ENCODE data around the gene SPATA13.

SPATA13 gene

GRCh38 chr13:24271231-24271600, 110.7 kb downstream of the SPATA13 start:
- Histone ChIP-seq H3K4me2 (peak overlapping the region; percentile 29; the same call in 1 of the 2 replicates), H3K4me1 (ENCODE audit: low read depth, poor library complexity, severe bottlenecking) (peaks cover 30% of the 10 kb centered on the region), H3K9ac (peak overlapping the region; percentile 16; the same call in 1 of the 2 replicates), H4K20me1 (ENCODE audit: insufficient read depth) (no peaks in the 10 kb centered on the region), H3K27ac (peak overlapping the region; percentile 48; the same call in 1 of the 2 replicates), H2AFZ (ENCODE audit: low read depth) (no peak overlapping the region), H3K36me3 (ENCODE audit: insufficient read depth) (no peaks in the 10 kb centered on the region), H3K27me3 (ENCODE audit: insufficient read depth, low read depth) (no peaks in the 10 kb centered on the region), H3K4me3 (IDR thresholded peaks at IDR 0.05; ENCODE audit: insufficient read depth, low read depth, low read length) (no peak overlapping the region), H3K79me2 (ENCODE audit: insufficient read depth, low read depth) (no peaks in the 10 kb centered on the region)
- no peak for TF ChIP-seq CTCF (conservative IDR thresholded peaks at IDR 0.05; ENCODE audit: low read depth, low read length)

DNA sequence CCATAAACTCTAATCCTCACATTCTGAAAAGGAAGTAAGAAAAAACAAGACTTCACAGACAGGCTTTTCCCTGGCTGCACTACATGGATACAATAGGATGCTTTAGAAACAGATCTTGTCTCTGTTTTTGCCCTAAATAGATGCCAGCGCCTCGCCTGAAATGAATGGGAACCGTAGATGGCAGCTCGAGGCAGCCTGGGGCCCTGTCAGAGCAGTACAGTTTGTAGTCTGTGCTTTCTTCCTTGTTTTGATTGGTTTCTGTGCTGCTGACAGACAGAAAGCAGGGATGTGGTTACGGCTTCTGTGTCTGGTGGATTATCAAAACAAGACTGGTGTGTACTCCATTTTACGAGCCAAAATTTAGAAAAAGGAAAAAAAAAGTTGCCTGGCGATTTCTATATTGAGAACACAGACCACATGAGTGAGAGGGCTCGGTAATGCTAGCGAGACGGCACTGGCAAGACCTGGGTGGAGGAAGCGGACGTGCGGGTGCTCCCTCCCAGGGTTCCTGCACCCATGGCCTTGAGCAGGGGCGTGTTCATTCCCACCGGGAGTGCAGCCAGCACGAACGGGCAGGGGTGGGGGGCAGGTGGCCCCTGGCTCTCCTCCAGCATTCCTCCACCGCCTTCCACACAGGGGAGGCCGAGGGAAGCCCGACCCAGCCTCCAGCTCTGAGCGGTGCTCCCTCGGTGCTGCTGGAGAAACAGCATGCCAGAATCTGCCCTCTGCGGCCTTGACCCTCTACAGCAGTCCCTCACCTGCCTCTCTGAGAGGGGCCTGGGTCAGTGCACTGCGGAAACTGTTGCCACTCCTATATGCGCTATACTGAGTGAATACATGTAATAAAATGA, 111.3 kb downstream of the SPATA13 start:
- no peaks in the 10 kb centered on the region for H4K20me1 ChIP-seq (ENCODE audit: insufficient read depth)
- no peaks in the 10 kb centered on the region for H3K79me2 ChIP-seq (ENCODE audit: insufficient read depth, low read depth)
- H3K4me3 ChIP-seq (IDR thresholded peaks at IDR 0.05; ENCODE audit: insufficient read depth, low read depth, low read length), result no peak overlapping the region
- H2AFZ ChIP-seq (ENCODE audit: low read depth), result no peak overlapping the region
- no peaks in the 10 kb centered on the region for H3K27me3 ChIP-seq (ENCODE audit: insufficient read depth, low read depth)
- no peak overlapping the region for H3K27ac ChIP-seq
- H3K4me1 ChIP-seq (ENCODE audit: low read depth, poor library complexity, severe bottlenecking), result peaks cover 30% of the 10 kb centered on the region
- H3K36me3 ChIP-seq (ENCODE audit: insufficient read depth), result no peaks in the 10 kb centered on the region
- peak overlapping the region; percentile 29; the same call in 1 of the 2 replicates for H3K4me2 ChIP-seq
- H3K9ac ChIP-seq, result no peak overlapping the region
- no peak for TF ChIP-seq CTCF (conservative IDR thresholded peaks at IDR 0.05; ENCODE audit: low read depth, low read length)

- Histone ChIP-seq H4K20me1 (ENCODE audit: insufficient read depth) (no peaks in the 10 kb centered on the region), H3K4me2 (no peak overlapping the region), H2AFZ (ENCODE audit: low read depth) (no peak overlapping the region), H3K27me3 (ENCODE audit: insufficient read depth, low read depth) (no peaks in the 10 kb centered on the region), H3K27ac (no peak overlapping the region), H3K79me2 (ENCODE audit: insufficient read depth, low read depth) (no peaks in the 10 kb centered on the region), H3K4me3 (IDR thresholded peaks at IDR 0.05; ENCODE audit: insufficient read depth, low read depth, low read length) (no peak overlapping the region), H3K36me3 (ENCODE audit: insufficient read depth) (no peaks in the 10 kb centered on the region), H3K9ac (no peak overlapping the region), H3K4me1 (ENCODE audit: low read depth, poor library complexity, severe bottlenecking) (peaks cover 30% of the 10 kb centered on the region)
- TF ChIP-seq CTCF (conservative IDR thresholded peaks at IDR 0.05; ENCODE audit: low read depth, low read length), result no peak
Measured at GRCh38 chr13:24272452-24273161, 112.1 kb downstream of the SPATA13 start.

DNA sequence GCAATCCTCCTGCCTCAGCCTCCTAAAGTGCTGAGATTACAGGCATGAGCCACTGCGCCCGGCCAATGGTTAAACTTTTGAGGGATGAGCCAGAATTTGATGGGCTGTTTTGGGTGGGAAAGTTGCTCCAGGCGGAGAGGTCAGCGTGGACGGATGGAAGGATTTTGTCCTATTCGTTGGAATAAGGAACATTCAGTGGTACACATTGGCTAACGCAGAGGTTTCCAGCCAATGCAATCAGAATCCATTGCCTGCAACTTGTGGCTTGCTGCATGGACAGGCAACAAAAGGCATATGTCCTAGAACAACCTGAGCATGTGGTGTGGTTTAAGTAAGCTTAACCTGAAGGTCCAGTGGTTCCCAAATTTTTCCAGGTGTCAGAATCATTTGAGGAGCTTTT, 113.4 kb downstream of the SPATA13 start:
- Histone ChIP-seq H2AFZ (ENCODE audit: low read depth) (no peak overlapping the region), H3K4me1 (ENCODE audit: low read depth, poor library complexity, severe bottlenecking) (peaks cover 30% of the 10 kb centered on the region)

More for the DNA sequence above, 113.4 kb downstream of the SPATA13 start:
- Histone ChIP-seq H3K27ac (no peak overlapping the region), H3K79me2 (ENCODE audit: insufficient read depth, low read depth) (no peaks in the 10 kb centered on the region), H3K4me2 (peak overlapping the region; percentile 29; the same call in 1 of the 2 replicates), H3K4me3 (IDR thresholded peaks at IDR 0.05; ENCODE audit: insufficient read depth, low read depth, low read length) (no peak overlapping the region), H3K36me3 (ENCODE audit: insufficient read depth) (no peaks in the 10 kb centered on the region), H4K20me1 (ENCODE audit: insufficient read depth) (no peaks in the 10 kb centered on the region), H3K9ac (no peak overlapping the region), H3K27me3 (ENCODE audit: insufficient read depth, low read depth) (no peaks in the 10 kb centered on the region)
- no peak for TF ChIP-seq CTCF (conservative IDR thresholded peaks at IDR 0.05; ENCODE audit: low read depth, low read length)

Data from KMS-11 (cell line).